ENCODE measurements around the gene FAM120AOS. TPM values are rescaled to one million over a fixed set of nuclear protein-coding genes. Genes with fewer than 3 reads are reported as not detected.
A peak's percentile ranks its signal among the peaks of the same experiment; 100 is the strongest.

Gene FAM120AOS
- total RNA-seq, 1 experiment from 2014 or later = 27.8 TPM

DNA sequence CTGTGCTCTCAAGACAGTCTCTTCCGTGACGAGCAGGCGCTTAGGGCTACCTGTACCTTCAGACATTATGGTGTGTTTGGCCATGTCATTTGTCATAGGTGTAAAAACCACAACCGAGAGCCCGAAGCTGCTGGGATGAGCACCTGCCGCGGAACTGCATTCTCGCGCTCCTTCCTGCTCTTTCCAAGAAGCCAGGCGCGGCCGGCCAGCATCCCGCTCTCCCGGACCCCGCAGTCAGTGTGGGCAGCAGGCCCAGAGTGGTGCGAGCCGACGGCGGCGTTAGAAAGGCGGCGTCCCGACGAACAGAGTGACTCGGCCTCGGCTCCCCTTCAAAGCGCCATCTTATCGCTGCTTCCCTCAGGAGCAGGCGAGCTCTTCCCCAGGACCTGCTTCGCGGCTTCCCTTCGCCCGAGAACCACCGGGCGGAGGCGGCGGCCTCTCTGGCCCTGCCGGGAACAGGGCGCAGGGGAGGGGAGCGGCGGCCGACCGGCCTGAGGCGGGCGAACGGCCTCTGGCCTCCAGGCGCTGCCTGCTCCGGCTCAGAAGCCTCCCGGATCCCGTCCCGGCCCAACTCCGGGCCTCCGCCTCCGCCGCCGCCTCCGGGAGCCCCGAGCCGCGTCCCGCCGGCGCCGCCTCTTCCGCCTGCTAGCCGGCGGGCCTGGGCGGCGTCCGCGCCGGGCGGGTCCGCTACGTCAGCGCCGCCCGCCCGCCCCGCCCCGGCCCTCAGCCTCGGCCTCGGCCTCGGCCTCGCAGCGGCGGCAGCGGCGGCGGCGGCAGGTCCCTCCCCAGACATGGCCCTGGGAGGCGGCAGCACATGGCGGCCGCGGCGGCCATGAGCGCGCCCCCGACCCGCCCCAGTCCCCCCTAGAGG is 2.2 kb downstream of the FAM120AOS start, which contains the start of gene FAM120A:
Gene FAM120A (plus strand): TSS at position 741 of the 871 bp plus-strand sequence. CDS start 231 bp downstream, outside the sequence.
- peaks cover 6% of the 10 kb centered on the region for H4K20me1 ChIP-seq (ENCODE audit: insufficient read depth)
- H3K79me2 ChIP-seq (ENCODE audit: low read depth) = peaks cover 71% of the 10 kb centered on the region
- H3K27me3 ChIP-seq (ENCODE audit: insufficient read depth, low read depth) = no peaks in the 10 kb centered on the region
- no peaks in the 10 kb centered on the region for H3K9me2 ChIP-seq (ENCODE audit: insufficient read depth)
- peak within 1 kb of the TSS; percentile 90 for H2AFZ ChIP-seq
- no TSS peak for BruUV-seq (replicated peaks)
- peak within 1 kb of the TSS; percentile 79 for H3K27ac ChIP-seq
- H3K4me1 ChIP-seq (replicated peaks; ENCODE audit: insufficient read depth) = peaks cover 31% of the 10 kb centered on the region
- no peaks in the 10 kb centered on the region for H3K9me3 ChIP-seq (ENCODE audit: insufficient read depth, low read depth)
- peaks cover 24% of the 10 kb centered on the region for H3K36me3 ChIP-seq (ENCODE audit: low read depth)
- H3K4me3 ChIP-seq = peak within 1 kb of the TSS; percentile 74
- ChIA-PET POLR2A (ENCODE audit: unreplicated experiment) (interaction anchor here (0.6 kb wide), 3 partner anchors 109 to 827 kb away, joined by 3 to 9 read pairs (median 3); no protein-coding TSS in a partner anchor), CTCF (no interaction called here)
- DNase-seq = peak; percentile 61 to 80
- intact Hi-C loops (cut with micrococcal nuclease; ENCODE audit: unreplicated experiment) = loop anchor here (2.0 to 10.0 kb wide), 6 partner anchors 116 to 496 kb away; no protein-coding TSS in a partner anchor
- peak within 1 kb of the TSS; percentile 99 for H3K4me2 ChIP-seq
- H3F3A ChIP-seq (ENCODE audit: insufficient read depth, low read depth) = peaks cover 36% of the 10 kb centered on the region
- TF ChIP-seq, protein P1, sequence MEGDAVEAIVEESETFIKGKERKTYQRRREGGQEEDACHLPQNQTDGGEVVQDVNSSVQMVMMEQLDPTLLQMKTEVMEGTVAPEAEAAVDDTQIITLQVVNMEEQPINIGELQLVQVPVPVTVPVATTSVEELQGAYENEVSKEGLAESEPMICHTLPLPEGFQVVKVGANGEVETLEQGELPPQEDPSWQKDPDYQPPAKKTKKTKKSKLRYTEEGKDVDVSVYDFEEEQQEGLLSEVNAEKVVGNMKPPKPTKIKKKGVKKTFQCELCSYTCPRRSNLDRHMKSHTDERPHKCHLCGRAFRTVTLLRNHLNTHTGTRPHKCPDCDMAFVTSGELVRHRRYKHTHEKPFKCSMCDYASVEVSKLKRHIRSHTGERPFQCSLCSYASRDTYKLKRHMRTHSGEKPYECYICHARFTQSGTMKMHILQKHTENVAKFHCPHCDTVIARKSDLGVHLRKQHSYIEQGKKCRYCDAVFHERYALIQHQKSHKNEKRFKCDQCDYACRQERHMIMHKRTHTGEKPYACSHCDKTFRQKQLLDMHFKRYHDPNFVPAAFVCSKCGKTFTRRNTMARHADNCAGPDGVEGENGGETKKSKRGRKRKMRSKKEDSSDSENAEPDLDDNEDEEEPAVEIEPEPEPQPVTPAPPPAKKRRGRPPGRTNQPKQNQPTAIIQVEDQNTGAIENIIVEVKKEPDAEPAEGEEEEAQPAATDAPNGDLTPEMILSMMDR (conservative IDR thresholded peaks at IDR 0.05) = no peak
- TF ChIP-seq EZH2 (IDR thresholded peaks at IDR 0.05; ENCODE audit: low read depth) = no peak

DNA sequence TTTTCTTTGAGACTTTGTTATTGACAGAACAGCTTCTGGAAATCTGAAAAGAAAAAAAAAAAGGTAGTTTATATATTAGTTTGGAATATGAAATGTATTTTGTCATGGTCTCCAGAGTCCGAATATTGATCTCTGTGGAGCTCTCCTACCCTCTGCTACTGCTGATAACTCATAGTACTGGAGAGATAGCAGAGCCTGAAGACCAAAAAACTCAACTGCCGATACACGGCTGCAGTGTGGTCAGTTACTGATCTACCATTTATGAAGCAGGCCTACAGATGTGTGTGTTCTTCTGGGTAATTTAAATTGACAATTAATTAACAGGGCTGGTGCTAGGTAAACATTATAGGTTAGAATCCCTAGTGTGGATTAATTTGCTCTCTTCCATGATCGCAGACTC is 5.7 kb downstream of the FAM120AOS start:
- H3F3A ChIP-seq (ENCODE audit: insufficient read depth, low read depth) = peaks cover 36% of the 10 kb centered on the region
- no peaks in the 10 kb centered on the region for H3K9me2 ChIP-seq (ENCODE audit: insufficient read depth)
- intact Hi-C loops (cut with micrococcal nuclease; ENCODE audit: unreplicated experiment) = no loop called here
- no peak overlapping the region for H3K4me3 ChIP-seq
- H3K79me2 ChIP-seq (ENCODE audit: low read depth) = peaks cover 37% of the 10 kb centered on the region
- no peak overlapping the region for H2AFZ ChIP-seq
- peaks cover 32% of the 10 kb centered on the region for H3K36me3 ChIP-seq (ENCODE audit: low read depth)
- no peaks in the 10 kb centered on the region for H4K20me1 ChIP-seq (ENCODE audit: insufficient read depth)
- peaks cover 29% of the 10 kb centered on the region for H3K4me1 ChIP-seq (replicated peaks; ENCODE audit: insufficient read depth)
- BruUV-seq (replicated peaks) = no TSS peak
- ChIA-PET POLR2A (ENCODE audit: unreplicated experiment) (no interaction called here), CTCF (interaction anchor here (0.6 kb wide), 1 partner anchor 119 kb away, joined by 4 read pairs; no protein-coding TSS in a partner anchor)
- H3K4me2 ChIP-seq = no peak overlapping the region
- no peak for DNase-seq
- TF ChIP-seq, protein P1 (conservative IDR thresholded peaks at IDR 0.05) = no peak
- no peak for TF ChIP-seq EZH2 (IDR thresholded peaks at IDR 0.05; ENCODE audit: low read depth)
- no peaks in the 10 kb centered on the region for H3K9me3 ChIP-seq (ENCODE audit: insufficient read depth, low read depth)
- no peaks in the 10 kb centered on the region for H3K27me3 ChIP-seq (ENCODE audit: insufficient read depth, low read depth)
- no peak overlapping the region for H3K27ac ChIP-seq

DNA sequence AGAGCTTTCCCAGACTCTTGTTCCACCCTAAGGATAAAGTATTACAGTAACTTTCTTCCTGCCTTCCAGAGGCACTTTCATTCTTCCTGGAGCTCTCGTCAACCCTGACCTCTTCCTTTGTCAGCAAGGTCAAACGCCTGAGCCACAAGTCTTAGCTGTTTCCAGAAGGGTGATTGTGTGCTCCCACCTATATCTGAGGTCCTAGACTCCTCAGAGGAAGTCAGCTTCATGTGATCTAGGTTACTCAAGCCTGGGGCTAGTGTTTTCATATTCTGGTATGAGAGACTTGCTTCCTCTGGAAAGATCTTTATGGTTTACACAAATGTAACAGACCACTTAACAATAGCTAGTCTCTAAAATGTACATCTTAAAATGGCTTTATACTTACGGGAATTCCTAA is 7.3 kb downstream of the FAM120AOS start:
- no peaks in the 10 kb centered on the region for H3K9me2 ChIP-seq (ENCODE audit: insufficient read depth)
- BruUV-seq (replicated peaks) = no TSS peak
- POLR2A ChIA-PET (ENCODE audit: unreplicated experiment) = interaction anchor here (0.7 kb wide), 1 partner anchor 317 kb away, joined by 3 read pairs; no protein-coding TSS in a partner anchor

More for the DNA sequence above, 7.3 kb downstream of the FAM120AOS start:
- Histone ChIP-seq H4K20me1 (ENCODE audit: insufficient read depth) (no peaks in the 10 kb centered on the region), H3K4me2 (no peak overlapping the region), H3K36me3 (ENCODE audit: low read depth) (peaks cover 32% of the 10 kb centered on the region), H2AFZ (no peak overlapping the region), H3K9me3 (ENCODE audit: insufficient read depth, low read depth) (no peaks in the 10 kb centered on the region), H3F3A (ENCODE audit: insufficient read depth, low read depth) (peaks cover 31% of the 10 kb centered on the region), H3K27ac (no peak overlapping the region), H3K4me1 (replicated peaks; ENCODE audit: insufficient read depth) (peaks cover 29% of the 10 kb centered on the region), H3K27me3 (ENCODE audit: insufficient read depth, low read depth) (no peaks in the 10 kb centered on the region), H3K4me3 (no peak overlapping the region), H3K79me2 (ENCODE audit: low read depth) (peaks cover 27% of the 10 kb centered on the region)
- CTCF ChIA-PET = no interaction called here
- DNase-seq = no peak
- intact Hi-C loops (cut with micrococcal nuclease; ENCODE audit: unreplicated experiment) = no loop called here
- TF ChIP-seq, protein P1 (conservative IDR thresholded peaks at IDR 0.05) = no peak
- no peak for TF ChIP-seq EZH2 (IDR thresholded peaks at IDR 0.05; ENCODE audit: low read depth)
